HL-60/S4 (cell line): ENCODE measurements around the gene CRB1.

Experiments
- in situ Hi-C: fragments of 300-500 bp; cut with MboI; formaldehyde crosslinking; loops from 2 replicates; pipeline ENCODE4 v1.14.3; 2022; ENCODE audit warnings: low sequenced_read_pairs

CRB1 gene

DNA sequence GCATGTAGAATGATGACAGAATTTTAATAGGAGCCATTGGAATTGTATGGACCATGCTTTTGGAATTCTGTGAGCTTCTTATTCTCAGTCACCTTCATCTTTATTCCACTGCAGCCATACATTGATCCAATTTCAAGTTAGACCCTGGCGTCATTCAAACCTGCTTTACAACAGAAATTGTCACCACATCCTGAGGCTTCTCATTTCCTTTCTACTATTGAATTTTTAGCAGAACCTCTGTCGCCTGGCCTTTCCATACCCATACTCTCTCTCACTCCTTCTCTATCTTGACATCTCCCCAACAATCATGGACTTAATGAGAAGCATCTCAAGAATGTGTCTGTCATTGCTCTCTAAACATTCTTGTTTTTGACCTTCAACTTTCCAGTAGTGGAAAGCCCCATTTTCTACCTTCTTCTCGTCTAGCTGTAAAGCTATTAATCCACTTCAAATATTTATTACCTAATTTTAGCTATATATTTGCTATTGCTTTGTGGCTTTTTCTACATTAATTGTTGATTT lies 74.1 kb downstream of the CRB1 start:
- in situ Hi-C loops = no loop called here

DNA sequence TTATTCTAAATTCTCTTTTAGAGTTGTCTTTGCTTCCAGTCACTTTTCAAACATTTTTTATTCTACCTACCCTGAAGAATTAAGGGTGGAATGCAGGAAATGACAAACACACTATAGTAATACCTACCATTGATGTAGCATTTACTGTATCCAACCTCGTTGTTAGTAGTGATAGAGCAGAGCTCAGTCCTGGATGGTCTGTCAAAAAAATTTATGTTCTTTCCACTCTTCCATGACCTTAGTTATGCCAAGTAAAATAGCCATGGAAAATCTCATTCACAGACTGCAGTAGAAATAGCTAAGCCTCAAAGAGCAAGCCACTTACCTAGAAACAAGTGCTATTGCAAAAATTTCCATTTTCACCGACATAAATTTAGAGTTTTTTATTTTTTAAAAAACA lies 74.6 kb downstream of the CRB1 start:
- in situ Hi-C loops = no loop called here

DNA sequence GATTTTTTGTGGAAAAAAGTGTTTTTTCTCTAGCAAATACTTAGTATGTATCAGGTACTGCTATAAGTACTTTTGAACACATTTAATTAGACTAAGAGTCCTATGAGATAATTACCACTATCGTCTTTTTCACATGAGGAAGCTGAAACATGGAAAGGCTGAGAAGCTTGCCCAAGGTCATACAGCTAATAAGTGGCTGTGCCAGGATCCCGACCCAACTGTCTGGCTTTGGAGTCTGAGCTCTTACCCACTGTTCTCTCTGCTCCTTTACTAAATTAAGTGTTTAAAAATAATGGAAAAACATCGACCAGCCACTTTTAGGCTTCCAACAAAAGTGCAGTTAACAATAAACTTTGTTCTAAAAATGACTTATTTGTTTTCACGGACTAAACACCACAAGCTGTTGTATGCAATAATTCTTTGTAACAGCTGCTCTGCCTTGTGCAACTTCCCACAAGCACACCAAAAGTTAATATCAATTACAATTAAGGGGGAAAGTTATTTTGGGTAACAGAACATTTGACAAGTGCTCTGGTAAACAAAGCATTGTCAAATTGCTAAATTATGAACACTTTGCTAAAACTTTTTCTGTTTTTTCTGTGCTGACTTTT lies 75.7 kb downstream of the CRB1 start:
- in situ Hi-C loops = no loop called here

- in situ Hi-C loops = no loop called here
Observed at GRCh38 chr1:197351821-197352440, 83.9 kb downstream of the CRB1 start.

DNA sequence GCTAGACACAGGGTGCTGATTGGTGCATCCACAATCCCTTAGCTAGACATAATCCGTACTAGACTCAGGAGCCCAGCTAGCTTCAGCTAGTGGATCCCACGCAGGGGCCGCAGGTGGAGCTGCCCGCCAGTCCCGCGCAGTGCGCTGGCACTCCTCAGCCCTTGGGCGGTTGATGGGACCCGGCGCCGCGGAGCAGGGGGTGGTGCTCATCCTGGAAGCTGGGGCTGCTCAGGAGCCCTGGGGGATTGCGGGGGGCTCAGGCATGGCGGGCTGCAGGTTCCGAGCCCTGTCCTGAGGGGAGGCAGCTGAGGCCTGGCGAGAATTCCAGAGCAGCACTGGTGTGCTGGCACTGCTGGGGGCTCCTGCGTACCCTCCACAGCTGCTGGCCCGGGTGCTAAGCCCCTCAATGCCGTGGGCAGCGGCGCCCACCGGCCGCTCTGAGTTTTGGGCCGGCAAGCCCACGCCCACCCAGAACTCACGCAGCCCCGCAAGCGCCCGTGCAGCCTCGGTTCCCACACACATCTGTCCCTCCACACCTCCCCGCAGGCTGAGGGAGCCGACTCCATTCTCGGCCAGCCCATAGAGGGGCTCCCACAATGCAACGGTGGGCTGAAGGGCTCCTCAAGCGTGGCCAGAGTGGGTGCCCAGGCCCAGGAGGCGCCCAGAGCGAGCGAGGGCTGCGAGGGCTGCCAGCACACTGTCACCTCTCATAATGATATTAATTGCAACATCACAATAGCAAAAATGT lies 87.4 kb downstream of the CRB1 start:
- in situ Hi-C loops = no loop called here

- in situ Hi-C loops = no loop called here
Observed at GRCh38 chr1:197356723-197357533, 88.9 kb downstream of the CRB1 start.

DNA sequence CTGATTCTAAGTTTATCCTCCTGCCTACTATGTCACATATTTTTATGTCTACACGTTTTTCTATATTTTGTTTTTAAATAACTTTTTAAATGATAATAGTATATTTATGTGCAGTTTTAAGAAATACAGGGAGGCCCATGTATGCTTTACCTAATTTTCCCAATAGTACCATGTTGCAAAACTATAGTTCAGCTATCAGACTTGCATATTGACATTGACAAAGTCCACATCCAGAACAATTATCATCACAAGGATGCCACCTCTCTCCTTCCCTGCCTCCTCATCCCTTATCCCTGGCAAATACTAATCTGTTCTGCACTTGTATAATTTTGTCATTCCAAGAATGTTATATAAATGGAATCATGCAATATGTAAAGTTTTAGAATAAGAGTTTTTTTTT lies 90.9 kb downstream of the CRB1 start:
- in situ Hi-C loops = no loop called here

- in situ Hi-C loops = no loop called here
Observed at GRCh38 chr1:197360068-197360467, 92.0 kb downstream of the CRB1 start.

GRCh38 chr1:197362871-197363270 lies 94.8 kb downstream of the CRB1 start:
- in situ Hi-C loops = no loop called here

DNA sequence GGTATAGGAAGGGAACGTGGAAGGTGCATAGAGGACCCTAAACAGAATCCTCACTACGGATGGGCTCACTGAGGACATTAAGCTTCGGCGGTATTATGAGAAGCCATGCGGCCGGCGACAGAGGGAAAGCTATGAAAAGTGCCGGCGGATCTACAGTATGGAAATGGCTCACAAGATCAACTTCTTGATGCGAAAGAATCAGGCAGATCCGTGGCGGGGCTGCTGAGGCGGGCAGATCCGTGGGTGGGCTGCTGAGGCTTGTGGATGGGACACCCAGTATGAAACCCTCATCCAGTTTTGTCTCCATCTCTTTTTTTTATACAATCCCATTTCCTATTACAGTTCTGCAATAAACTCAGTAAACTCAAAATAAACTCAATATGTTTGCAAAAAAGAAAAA lies 95.8 kb downstream of the CRB1 start:
- in situ Hi-C loops = no loop called here

DNA sequence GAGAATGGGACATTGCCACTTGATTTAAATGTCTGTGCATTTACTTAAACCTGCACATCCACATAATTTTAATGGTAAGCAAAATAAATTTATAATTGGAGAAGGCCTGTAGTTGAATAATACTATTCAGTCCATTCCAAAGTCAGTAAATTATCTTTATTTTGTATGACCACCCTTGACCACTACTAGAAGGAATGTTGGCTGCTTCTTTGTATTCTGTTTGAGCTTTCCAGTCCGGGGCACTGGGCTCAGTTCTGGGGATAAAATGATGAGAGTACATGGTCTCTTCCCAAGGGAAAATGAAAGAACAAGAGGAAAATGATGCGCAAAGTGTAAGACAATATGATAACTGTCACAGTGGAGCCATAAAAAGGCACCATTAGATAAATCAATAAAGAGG lies 98.9 kb downstream of the CRB1 start:
- in situ Hi-C loops = no loop called here

- in situ Hi-C loops = no loop called here
Observed at GRCh38 chr1:197367627-197368026, 99.6 kb downstream of the CRB1 start.

GRCh38 chr1:197374428-197374827 lies 106.4 kb downstream of the CRB1 start:
- in situ Hi-C loops = no loop called here

DNA sequence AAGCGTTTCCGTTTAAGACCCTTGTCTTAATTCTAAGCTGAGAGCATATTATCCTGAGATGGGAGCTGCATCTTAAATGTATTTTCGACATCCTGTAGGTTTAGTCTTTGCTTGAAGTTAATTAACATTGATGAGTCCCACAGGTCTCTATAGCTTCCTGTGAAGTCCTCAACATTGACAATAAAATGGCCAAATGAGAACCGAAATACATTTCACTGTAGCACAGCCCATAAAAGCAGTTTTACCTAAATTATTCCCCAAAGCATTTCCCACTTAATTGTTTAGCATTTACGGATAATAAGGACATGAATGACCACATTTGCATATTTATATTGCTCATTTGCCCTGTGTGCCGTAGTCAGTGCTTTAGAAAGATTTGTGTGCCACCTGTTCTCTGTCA lies 116.4 kb downstream of the CRB1 start:
- in situ Hi-C loops = no loop called here

DNA sequence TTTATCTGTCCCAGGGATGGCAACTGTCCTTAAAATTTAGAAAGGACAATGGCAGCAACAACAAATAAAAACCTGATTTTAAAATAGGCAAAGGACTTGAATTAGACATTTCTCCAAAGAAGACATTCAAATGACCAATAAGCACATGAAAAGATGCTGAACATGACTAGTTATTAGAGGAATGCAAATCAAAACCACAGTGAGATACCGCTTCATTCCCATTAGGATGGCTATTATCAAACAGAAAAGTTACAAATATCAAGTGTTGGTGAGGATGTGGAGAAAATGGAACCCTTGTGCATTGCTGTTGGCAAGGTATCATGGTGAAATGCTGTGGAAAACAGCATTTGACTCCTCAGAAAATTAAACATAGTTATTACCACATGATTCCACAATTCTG lies 120.7 kb downstream of the CRB1 start:
- in situ Hi-C loops = no loop called here

GRCh38 chr1:197390856-197391255 lies 122.8 kb downstream of the CRB1 start:
- in situ Hi-C loops = no loop called here

GRCh38 chr1:197391303-197392226 lies 123.5 kb downstream of the CRB1 start:
- in situ Hi-C loops = no loop called here

- in situ Hi-C loops = no loop called here
Observed at GRCh38 chr1:197392541-197392940, 124.5 kb downstream of the CRB1 start.

GRCh38 chr1:197393105-197393504 lies 125.1 kb downstream of the CRB1 start:
- in situ Hi-C loops = no loop called here

DNA sequence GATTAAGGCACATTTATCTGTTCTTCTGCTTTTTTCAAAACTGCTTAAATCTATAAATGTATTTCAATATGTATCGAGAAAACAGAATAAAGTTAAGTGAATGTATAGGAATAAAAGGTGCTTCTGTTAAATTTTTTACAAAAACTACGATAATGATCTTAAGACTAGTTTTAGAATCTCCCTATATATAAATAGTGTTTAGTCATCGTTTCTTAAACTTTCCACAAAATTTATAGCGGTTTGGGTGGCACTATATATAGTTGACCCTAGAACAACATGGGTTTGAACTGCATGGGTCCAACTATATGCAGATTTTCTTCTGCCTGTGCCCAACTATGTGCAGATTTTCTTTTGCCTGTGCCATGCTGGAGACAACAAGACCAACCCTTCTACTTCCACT lies 125.7 kb downstream of the CRB1 start:
- in situ Hi-C loops = no loop called here
